Large intestine (tissue), 3 donors: ENCODE data around the gene STXBP1. TPM values are rescaled to one million over a fixed set of nuclear protein-coding genes. Genes with fewer than 3 reads are reported as not detected.
A peak's percentile ranks its signal among the peaks of the same experiment; 100 is the strongest.
"Not testable (repeated sequence)": the region's sequence is repeated elsewhere in the genome, so short reads cannot be mapped to it uniquely, and the experiment has no call there.

ENCODE experiments used
- DNase-seq, 2 donors: peaks; one replicate each; pipeline versions ENCODE4 v3.0.0 to v3.0.0-alpha.2; 2013
- H3K27ac ChIP-seq: one replicate; pipeline ENCODE4 v1.5.1; 2013; ENCODE audit warnings: low read length
- H3K27me3 ChIP-seq: 2 replicates; pipeline ENCODE4 v1.6.1; 2013; ENCODE audit warnings: low read length; ENCODE audit not compliant: control insufficient read depth, insufficient read depth
- H3K36me3 ChIP-seq: 2 replicates; pipeline ENCODE4 v1.6.1; 2013; ENCODE audit warnings: low read length; ENCODE audit not compliant: control insufficient read depth, insufficient read depth
- H3K4me1 ChIP-seq: one replicate; pipeline ENCODE4 v1.6.1; 2013; ENCODE audit warnings: low read length; ENCODE audit not compliant: control insufficient read depth, insufficient read depth
- H3K4me3 ChIP-seq: one replicate; pipeline ENCODE4 v1.5.1; 2013; ENCODE audit warnings: low read length
- H3K9me3 ChIP-seq: one replicate; pipeline ENCODE4 v1.6.1; 2013; ENCODE audit warnings: mild to moderate bottlenecking, low read depth, low read length, moderate library complexity; ENCODE audit not compliant: control insufficient read depth
- WGBS: methylation state at CpG from one replicate; pipeline ENCODE4 v1.1.5; 2013; ENCODE audit warnings: low lambda C conversion rate; ENCODE audit not compliant: insufficient coverage; 5-methylcytosine and 5-hydroxymethylcytosine counted together
- polyA plus RNA-seq: library from polyadenylated mRNA; unstranded; fragments of 120-200 nt; gene quantifications from one replicate; pipeline ENCODE4 v1.2.1, GENCODE V29; 2013

STXBP1 gene
- polyA plus RNA-seq, 1 donor, result 32.2 TPM

- H3K27me3 ChIP-seq, result peaks cover 35% of the 10 kb centered on the region
- DNase-seq, result no peak
- no peak overlapping the region for H3K4me3 ChIP-seq
- no peaks in the 10 kb centered on the region for H3K36me3 ChIP-seq
- no CpG with 5 or more reads among the region's 3 CpGs for WGBS
- no peak overlapping the region for H3K27ac ChIP-seq
- H3K9me3 ChIP-seq, result peaks cover 3% of the 10 kb centered on the region
- H3K4me1 ChIP-seq, result peaks cover 10% of the 10 kb centered on the region
Observed at GRCh38 chr9:127614961-127615360, 2.9 kb downstream of the STXBP1 start.

GRCh38 chr9:127621339-127621970 lies 9.4 kb downstream of the STXBP1 start:
- no CpG with 5 or more reads among the region's 10 CpGs for WGBS

GRCh38 chr9:127626752-127627493 lies 14.8 kb downstream of the STXBP1 start:
- Histone ChIP-seq H3K36me3 (no peaks in the 10 kb centered on the region), H3K27ac (no peak overlapping the region), H3K9me3 (no peaks in the 10 kb centered on the region), H3K27me3 (no peaks in the 10 kb centered on the region), H3K4me1 (no peaks in the 10 kb centered on the region), H3K4me3 (no peak overlapping the region)
- WGBS, result no CpG with 5 or more reads among the region's 8 CpGs
- DNase-seq, result no peak

More at GRCh38 chr9:127621339-127621970, 9.4 kb downstream of the STXBP1 start:
- H3K4me3 ChIP-seq, H3K36me3 ChIP-seq, DNase-seq, H3K27ac ChIP-seq, H3K9me3 ChIP-seq, H3K4me1 ChIP-seq, H3K27me3 ChIP-seq: not testable (repeated sequence)

GRCh38 chr9:127627494-127627855 lies 15.4 kb downstream of the STXBP1 start:
- no peaks in the 10 kb centered on the region for H3K36me3 ChIP-seq
- no peaks in the 10 kb centered on the region for H3K27me3 ChIP-seq
- 71% methylated on average over 1 of the region's 2 CpGs for WGBS
- no peaks in the 10 kb centered on the region for H3K9me3 ChIP-seq
- H3K27ac ChIP-seq, result no peak overlapping the region
- no peak overlapping the region for H3K4me3 ChIP-seq
- H3K4me1 ChIP-seq, result no peaks in the 10 kb centered on the region
- DNase-seq, result no peak

GRCh38 chr9:127628758-127629467 lies 16.8 kb downstream of the STXBP1 start:
- Histone ChIP-seq H3K4me1 (peaks cover 2% of the 10 kb centered on the region), H3K4me3 (no peak overlapping the region), H3K36me3 (no peaks in the 10 kb centered on the region), H3K27me3 (no peaks in the 10 kb centered on the region), H3K9me3 (no peaks in the 10 kb centered on the region), H3K27ac (no peak overlapping the region)
- no peak for DNase-seq
- WGBS, result 65% methylated on average over 2 of the region's 9 CpGs

GRCh38 chr9:127629468-127630081 lies 17.5 kb downstream of the STXBP1 start:
- DNase-seq, result no peak
- Histone ChIP-seq H3K4me3 (no peak overlapping the region), H3K36me3 (no peaks in the 10 kb centered on the region), H3K4me1 (peaks cover 2% of the 10 kb centered on the region), H3K27ac (no peak overlapping the region), H3K27me3 (no peaks in the 10 kb centered on the region), H3K9me3 (no peaks in the 10 kb centered on the region)
- no CpG with 5 or more reads among the region's 8 CpGs for WGBS

GRCh38 chr9:127633216-127633862 lies 21.3 kb downstream of the STXBP1 start:
- Histone ChIP-seq H3K27ac (peak overlapping the region; percentile 28), H3K27me3 (no peaks in the 10 kb centered on the region), H3K9me3 (no peaks in the 10 kb centered on the region), H3K4me1 (peaks cover 2% of the 10 kb centered on the region), H3K4me3 (no peak overlapping the region), H3K36me3 (no peaks in the 10 kb centered on the region)
- no peak for DNase-seq
- WGBS, result 40% methylated on average over 2 of the region's 13 CpGs

GRCh38 chr9:127634021-127634420 lies 21.9 kb downstream of the STXBP1 start:
- no peaks in the 10 kb centered on the region for H3K27me3 ChIP-seq
- H3K4me1 ChIP-seq, result peaks cover 2% of the 10 kb centered on the region
- H3K9me3 ChIP-seq, result no peaks in the 10 kb centered on the region
- H3K36me3 ChIP-seq, result no peaks in the 10 kb centered on the region
- H3K27ac ChIP-seq, result peak overlapping the region; percentile 28
- peak; percentile 25 to 71 for DNase-seq
- no CpG with 5 or more reads among the region's 7 CpGs for WGBS
- H3K4me3 ChIP-seq, result no peak overlapping the region

- no peak for DNase-seq
- Histone ChIP-seq H3K4me3 (no peak overlapping the region), H3K36me3 (no peaks in the 10 kb centered on the region), H3K9me3 (no peaks in the 10 kb centered on the region), H3K27me3 (no peaks in the 10 kb centered on the region), H3K4me1 (peaks cover 2% of the 10 kb centered on the region), H3K27ac (no peak overlapping the region)
- WGBS, result no CpG with 5 or more reads among the region's 5 CpGs
Observed at GRCh38 chr9:127634698-127635097, 22.6 kb downstream of the STXBP1 start.

- H3K27me3 ChIP-seq, result no peaks in the 10 kb centered on the region
- no CpG with 5 or more reads among the region's 8 CpGs for WGBS
- DNase-seq, result no peak
- H3K27ac ChIP-seq, result no peak overlapping the region
- H3K4me1 ChIP-seq, result peaks cover 2% of the 10 kb centered on the region
- no peaks in the 10 kb centered on the region for H3K9me3 ChIP-seq
- H3K36me3 ChIP-seq, result no peaks in the 10 kb centered on the region
- no peak overlapping the region for H3K4me3 ChIP-seq
Observed at GRCh38 chr9:127635201-127635735, 23.2 kb downstream of the STXBP1 start.
